Keratinocyte (primary cell): Measurements from ENCODE around the gene PXDN. TPM values are rescaled to one million over a fixed set of nuclear protein-coding genes. Genes with fewer than 3 reads are reported as not detected.

Source experiments
- DNase-seq: peaks from one replicate; pipeline ENCODE4 v3.0.0-alpha.2; 2011; ENCODE audit warnings: low read depth, missing footprints, low spot score
- FAIRE-seq: peaks from 2 replicates; lab custom pipeline; 2011; peaks lifted over from hg19 to GRCh38; lab: Jason Lieb, UNC
- H2AFZ ChIP-seq: 2 replicates; pipeline ENCODE4 v1.6.0; 2012; ENCODE audit warnings: low read length, control low read depth, inconsistent platforms; ENCODE audit not compliant: control insufficient read depth
- H3K27ac ChIP-seq: 2 replicates; pipeline ENCODE4 v1.5.1; 2011; ENCODE audit warnings: low read length; ENCODE audit not compliant: control insufficient read depth, insufficient read depth
- H3K27me3 ChIP-seq: 3 replicates; pipeline ENCODE4 v1.6.0; 2011; ENCODE audit warnings: low read length; ENCODE audit not compliant: control insufficient read depth, insufficient read depth; ENCODE audit errors: extremely low read depth
- H3K36me3 ChIP-seq, 2 experiments: 2 replicates in 1 of 2; 3 replicates in 1 of 2; pipeline ENCODE4 v1.5.1; 2011; ENCODE audit warnings: low read length in 2 of 2, mild to moderate bottlenecking in 1 of 2; ENCODE audit not compliant: control insufficient read depth in 2 of 2, insufficient read depth in 2 of 2; ENCODE audit errors: extremely low read depth in 1 of 2
- H3K4me1 ChIP-seq: 3 replicates; pipeline ENCODE4 v1.5.1; 2011; ENCODE audit warnings: low read length; ENCODE audit not compliant: control insufficient read depth, insufficient read depth; ENCODE audit errors: extremely low read depth
- H3K4me2 ChIP-seq: 3 replicates; pipeline ENCODE4 v1.6.0; 2011; ENCODE audit warnings: low read depth, low read length; ENCODE audit not compliant: control insufficient read depth, insufficient read depth; ENCODE audit errors: extremely low read depth
- H3K4me3 ChIP-seq, 3 experiments: fragments of 200-600 bp in 1 of 3; sonication (generic) in 1 of 3; 2 replicates in 2 of 3; 3 replicates in 1 of 3; pipeline ENCODE4 v1.5.1; 2011 to 2016; ENCODE audit warnings: low read length in 3 of 3, mild to moderate bottlenecking in 3 of 3, control low read depth in 2 of 3, inconsistent platforms in 1 of 3, low read depth in 1 of 3, mixed read lengths in 1 of 3, mixed run types in 1 of 3, moderate library complexity in 1 of 3; ENCODE audit not compliant: control insufficient read depth in 2 of 3, insufficient read depth in 2 of 3; ENCODE audit errors: extremely low read depth in 1 of 3
- H3K79me2 ChIP-seq: 2 replicates; pipeline ENCODE4 v1.6.0; 2012; ENCODE audit warnings: low read length; ENCODE audit not compliant: control insufficient read depth, insufficient read depth
- H3K9ac ChIP-seq: 3 replicates; pipeline ENCODE4 v1.6.0; 2011; ENCODE audit warnings: low read length; ENCODE audit not compliant: control insufficient read depth, insufficient read depth; ENCODE audit errors: extremely low read depth
- H3K9me1 ChIP-seq: 3 replicates; pipeline ENCODE4 v1.6.0; 2011; ENCODE audit warnings: low read length; ENCODE audit not compliant: control insufficient read depth, insufficient read depth; ENCODE audit errors: extremely low read depth
- H3K9me3 ChIP-seq: 2 replicates; pipeline ENCODE4 v1.5.1; 2012; ENCODE audit warnings: low read depth, low read length; ENCODE audit not compliant: control insufficient read depth
- H4K20me1 ChIP-seq: 3 replicates; pipeline ENCODE4 v1.6.0; 2011; ENCODE audit warnings: low read length; ENCODE audit not compliant: control insufficient read depth, insufficient read depth; ENCODE audit errors: extremely low read depth
- EZH2 ChIP-seq: IDR thresholded peaks from one replicate; pipeline ENCODE4 v1.6.1; 2012; ENCODE audit warnings: inconsistent platforms, mild to moderate bottlenecking, low read length, moderate library complexity
- dilution Hi-C: fragments of 300-500 bp; cut with MboI; formaldehyde crosslinking; loops from one replicate; pipeline ENCODE4 v1.7.0; 2020; ENCODE audit warnings: low sequenced_read_pairs; ENCODE audit not compliant: extremely low pct_ligation_motif_present
- polyA plus RNA-seq, 5 experiments: library from polyadenylated mRNA; depleted of rRNA in 3 of 5; stranded (reverse) in 3 of 5; stranded (forward) in 1 of 5; unstranded in 1 of 5; fragments of >200 nt; gene quantifications; 1 replicate in 1 of 5; 2 replicates in 3 of 5; 3 replicates in 1 of 5; pipeline versions ENCODE4 v1.2.1 to v1.2.3, GENCODE V29; 2011 to 2012; ENCODE audit warnings: missing spikeins in 2 of 5, low read depth in 1 of 5, low replicate concordance in 1 of 5
- TF ChIP-seq, protein P1 (sequence below), 3 experiments: IDR thresholded peaks in 1 of 3; conservative IDR thresholded peaks in 1 of 3; optimal IDR thresholded peaks in 1 of 3; 2 replicates in 2 of 3; 3 replicates in 1 of 3; pipeline versions ENCODE3 to v1.5.1; 2011; ENCODE audit warnings: low read length in 3 of 3, mild to moderate bottlenecking in 3 of 3, moderate library complexity in 2 of 3, control low read depth in 1 of 3, inconsistent platforms in 1 of 3; ENCODE audit not compliant: insufficient read depth in 2 of 3; ENCODE audit errors: extremely low read depth in 1 of 3

The PXDN gene
- polyA plus RNA-seq, 1 donor (not counting 4 experiments of a cell fraction or from before 2014, with no cell fraction given) = 36.7 TPM

GRCh38 chr2:1601471-1602277 lies 142.6 kb downstream of the PXDN start:
- dilution Hi-C loops = no loop called here
- Histone ChIP-seq H3K4me1 (peaks cover 19% of the 10 kb centered on the region), H3K4me3 (no peak overlapping the region), H2AFZ (no peak overlapping the region), H3K9ac (no peak overlapping the region), H3K79me2 (no peaks in the 10 kb centered on the region), H3K27ac (no peak overlapping the region), H3K4me2 (no peak overlapping the region), H3K9me1 (no peaks in the 10 kb centered on the region), H3K27me3 (peaks cover 11% of the 10 kb centered on the region), H3K36me3 (no peaks in the 10 kb centered on the region), H3K9me3 (no peaks in the 10 kb centered on the region), H4K20me1 (no peaks in the 10 kb centered on the region)
- DNase-seq = no peak
- TF ChIP-seq, protein P1, sequence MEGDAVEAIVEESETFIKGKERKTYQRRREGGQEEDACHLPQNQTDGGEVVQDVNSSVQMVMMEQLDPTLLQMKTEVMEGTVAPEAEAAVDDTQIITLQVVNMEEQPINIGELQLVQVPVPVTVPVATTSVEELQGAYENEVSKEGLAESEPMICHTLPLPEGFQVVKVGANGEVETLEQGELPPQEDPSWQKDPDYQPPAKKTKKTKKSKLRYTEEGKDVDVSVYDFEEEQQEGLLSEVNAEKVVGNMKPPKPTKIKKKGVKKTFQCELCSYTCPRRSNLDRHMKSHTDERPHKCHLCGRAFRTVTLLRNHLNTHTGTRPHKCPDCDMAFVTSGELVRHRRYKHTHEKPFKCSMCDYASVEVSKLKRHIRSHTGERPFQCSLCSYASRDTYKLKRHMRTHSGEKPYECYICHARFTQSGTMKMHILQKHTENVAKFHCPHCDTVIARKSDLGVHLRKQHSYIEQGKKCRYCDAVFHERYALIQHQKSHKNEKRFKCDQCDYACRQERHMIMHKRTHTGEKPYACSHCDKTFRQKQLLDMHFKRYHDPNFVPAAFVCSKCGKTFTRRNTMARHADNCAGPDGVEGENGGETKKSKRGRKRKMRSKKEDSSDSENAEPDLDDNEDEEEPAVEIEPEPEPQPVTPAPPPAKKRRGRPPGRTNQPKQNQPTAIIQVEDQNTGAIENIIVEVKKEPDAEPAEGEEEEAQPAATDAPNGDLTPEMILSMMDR (optimal IDR thresholded peaks at IDR 0.05 in 1 of 3, IDR thresholded peaks at IDR 0.05 in 1 of 3, conservative IDR thresholded peaks at IDR 0.05 in 1 of 3; ENCODE audit: extremely low read depth in 1 of 3, insufficient read depth in 2 of 3, low read length in 3 of 3) = no peak
- FAIRE-seq = no peak

DNA sequence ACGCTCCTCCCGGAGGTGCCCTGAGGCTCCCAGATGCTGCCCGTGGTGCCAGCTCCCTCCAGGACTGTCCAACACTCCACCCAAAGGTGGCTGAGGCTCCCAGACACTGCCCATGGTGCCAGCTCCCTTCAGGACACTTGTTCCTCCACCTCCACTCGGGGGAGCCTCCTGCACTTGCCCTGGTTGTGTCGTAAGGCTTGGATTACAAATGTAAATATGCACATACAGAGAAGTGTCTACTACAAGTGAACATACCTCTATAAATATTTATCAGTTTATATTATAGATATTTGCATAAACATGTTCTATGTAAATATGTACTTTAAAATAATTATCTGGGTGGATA lies 143.3 kb downstream of the PXDN start:
- no peaks in the 10 kb centered on the region for H3K79me2 ChIP-seq
- FAIRE-seq (no peak), DNase-seq (no peak)
- no peaks in the 10 kb centered on the region for H3K36me3 ChIP-seq
- dilution Hi-C loops = no loop called here
- no peaks in the 10 kb centered on the region for H4K20me1 ChIP-seq
- H3K9me3 ChIP-seq = no peaks in the 10 kb centered on the region
- H3K27ac ChIP-seq = no peak overlapping the region
- TF ChIP-seq, protein P1 (optimal IDR thresholded peaks at IDR 0.05 in 1 of 3, IDR thresholded peaks at IDR 0.05 in 1 of 3, conservative IDR thresholded peaks at IDR 0.05 in 1 of 3; ENCODE audit: extremely low read depth in 1 of 3, insufficient read depth in 2 of 3, low read length in 3 of 3) = no peak
- no peak for TF ChIP-seq EZH2
- H3K9me1 ChIP-seq = no peaks in the 10 kb centered on the region
- no peak overlapping the region for H3K4me3 ChIP-seq
- H3K9ac ChIP-seq = no peak overlapping the region
- peaks cover 11% of the 10 kb centered on the region for H3K27me3 ChIP-seq
- H3K4me1 ChIP-seq = peaks cover 15% of the 10 kb centered on the region
- no peak overlapping the region for H3K4me2 ChIP-seq
- peak overlapping the region; percentile 25 for H2AFZ ChIP-seq
